HUDEP-2 (cell line): ENCODE measurements around the gene SLC37A3.
A peak's percentile ranks its signal among the peaks of the same experiment; 100 is the strongest.
"Not testable (repeated sequence)": the region's sequence is repeated elsewhere in the genome, so short reads cannot be mapped to it uniquely, and the experiment has no call there.

Source experiments
- DNase-seq, 76 experiments: peaks; one replicate each; lab custom pipeline; 2025; ENCODE audit not compliant: unreplicated experiment in 76 of 76; lab: John Stamatoyannopoulos, UW

The SLC37A3 gene, protein sequence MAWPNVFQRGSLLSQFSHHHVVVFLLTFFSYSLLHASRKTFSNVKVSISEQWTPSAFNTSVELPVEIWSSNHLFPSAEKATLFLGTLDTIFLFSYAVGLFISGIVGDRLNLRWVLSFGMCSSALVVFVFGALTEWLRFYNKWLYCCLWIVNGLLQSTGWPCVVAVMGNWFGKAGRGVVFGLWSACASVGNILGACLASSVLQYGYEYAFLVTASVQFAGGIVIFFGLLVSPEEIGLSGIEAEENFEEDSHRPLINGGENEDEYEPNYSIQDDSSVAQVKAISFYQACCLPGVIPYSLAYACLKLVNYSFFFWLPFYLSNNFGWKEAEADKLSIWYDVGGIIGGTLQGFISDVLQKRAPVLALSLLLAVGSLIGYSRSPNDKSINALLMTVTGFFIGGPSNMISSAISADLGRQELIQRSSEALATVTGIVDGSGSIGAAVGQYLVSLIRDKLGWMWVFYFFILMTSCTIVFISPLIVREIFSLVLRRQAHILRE

DNA sequence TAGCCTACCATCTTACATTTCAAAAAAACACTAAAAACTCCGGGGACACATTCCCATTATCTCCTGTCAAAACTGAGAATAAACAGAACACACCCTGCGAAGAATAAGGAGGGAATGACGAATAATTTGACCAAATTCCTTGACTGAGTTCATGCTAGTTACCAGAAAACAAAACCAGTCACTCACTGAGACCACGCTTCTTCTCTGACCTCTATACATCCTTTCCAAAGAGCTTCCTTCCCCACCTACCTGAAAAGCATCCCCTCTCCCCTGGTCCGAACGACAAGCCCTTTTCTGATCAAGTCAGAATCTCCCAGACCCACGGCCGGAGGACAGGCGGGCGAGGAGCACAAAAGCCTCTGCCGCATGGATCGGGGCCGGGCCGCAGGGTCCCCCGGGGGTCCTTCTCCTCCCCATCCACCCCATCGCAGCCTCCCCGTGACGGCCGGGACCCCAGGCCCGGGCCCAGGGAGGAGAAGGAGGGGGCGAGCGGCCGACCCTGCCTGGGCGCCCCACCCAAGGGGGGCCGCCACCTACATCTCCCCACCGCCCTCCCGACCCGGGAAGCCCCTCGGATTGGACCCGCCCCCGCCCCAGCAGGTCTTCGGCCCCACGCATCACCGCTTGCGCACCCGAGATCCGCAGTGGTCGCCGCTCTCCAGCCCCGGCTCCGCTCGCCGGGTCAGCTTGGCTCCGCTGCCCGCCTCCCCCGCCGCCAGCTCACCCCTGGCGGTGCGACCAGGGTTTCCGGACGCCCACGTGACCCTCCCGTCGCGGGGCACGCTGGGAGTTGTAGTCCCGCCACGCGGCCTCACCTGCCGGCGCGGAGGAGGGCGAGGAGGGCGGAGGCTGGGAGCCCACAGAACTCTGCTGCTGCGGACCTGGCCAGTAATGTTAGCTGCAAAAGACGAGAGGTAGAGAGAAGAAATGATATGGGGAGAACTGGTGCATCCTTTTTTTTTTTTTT is at the start of gene SLC37A3:
Gene SLC37A3 (minus strand): TSS at position 747 of the 967 bp plus-strand sequence. CDS start 16,004 bp downstream, outside the sequence.
- peak in 70 of 76 experiments; percentile 2 to 80 (median 54) for DNase-seq

DNA sequence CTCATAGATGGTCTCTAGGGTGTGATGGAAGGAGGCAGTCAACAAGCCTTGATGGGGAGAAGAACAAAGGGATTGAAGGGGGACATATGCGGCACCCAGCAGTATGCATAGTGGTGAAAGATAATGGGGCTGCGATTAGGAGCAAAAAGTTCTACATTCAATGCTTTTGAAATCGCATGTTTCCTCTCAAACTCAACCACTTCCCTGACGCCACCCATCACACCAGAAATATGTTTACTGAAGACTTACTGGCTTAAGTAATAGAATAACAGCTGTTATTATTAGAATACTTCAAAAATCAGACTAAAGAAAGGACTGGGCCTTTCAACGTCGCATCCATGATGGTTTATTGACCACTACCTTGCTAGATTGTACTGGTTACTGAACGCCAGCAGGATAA is 49.5 kb upstream of the SLC37A3 start:
- DNase-seq: no peak

DNA sequence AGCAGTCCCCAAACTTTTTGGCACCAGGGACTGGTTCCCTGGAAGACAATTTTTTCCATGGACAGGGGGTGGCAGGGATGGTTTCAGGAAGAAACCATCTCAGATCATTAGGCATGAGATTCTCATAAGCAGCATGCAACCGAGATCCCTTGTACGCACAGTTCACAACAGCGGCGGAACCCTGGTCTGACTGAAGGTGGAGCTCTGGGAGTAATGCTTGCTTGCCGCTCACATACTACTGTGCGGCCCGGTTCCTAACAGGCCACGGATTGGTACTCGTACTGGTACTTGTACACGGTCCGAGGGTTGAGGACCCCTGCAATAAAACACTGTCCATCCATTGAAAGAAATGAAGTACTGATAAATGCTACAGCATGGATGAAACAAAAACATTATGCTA is 48.1 kb upstream of the SLC37A3 start:
- no peak for DNase-seq

- no peak for DNase-seq
Observed at GRCh38 chr7:140441519-140441918, 43.2 kb upstream of the SLC37A3 start.

- DNase-seq: no peak
Observed at GRCh38 chr7:140440593-140440992, 42.3 kb upstream of the SLC37A3 start.

DNA sequence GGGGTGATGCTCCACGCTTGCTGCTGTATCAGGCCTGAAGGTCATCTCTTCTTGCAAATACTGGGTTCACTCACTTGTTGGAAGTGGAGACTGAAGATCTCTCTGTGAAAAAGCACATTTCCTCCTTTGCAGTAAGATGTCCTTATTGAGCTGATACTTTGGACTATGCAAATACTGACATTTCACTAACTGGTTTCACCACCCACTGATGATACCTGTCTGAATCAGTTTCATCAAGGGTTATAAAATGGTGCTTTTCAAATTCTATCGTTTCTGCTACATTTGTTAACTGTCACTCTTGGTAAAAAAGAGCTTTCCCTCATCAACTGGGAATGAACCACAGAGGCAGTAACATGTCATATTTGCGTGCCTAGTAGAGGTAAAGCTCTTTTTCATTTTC is 41.0 kb upstream of the SLC37A3 start:
- DNase-seq: no peak

GRCh38 chr7:140435252-140435895 is 37.0 kb upstream of the SLC37A3 start:
- peak in 1 of 76 experiments; percentile 9 for DNase-seq

GRCh38 chr7:140433396-140433795 is 35.1 kb upstream of the SLC37A3 start:
- DNase-seq: no peak

DNA sequence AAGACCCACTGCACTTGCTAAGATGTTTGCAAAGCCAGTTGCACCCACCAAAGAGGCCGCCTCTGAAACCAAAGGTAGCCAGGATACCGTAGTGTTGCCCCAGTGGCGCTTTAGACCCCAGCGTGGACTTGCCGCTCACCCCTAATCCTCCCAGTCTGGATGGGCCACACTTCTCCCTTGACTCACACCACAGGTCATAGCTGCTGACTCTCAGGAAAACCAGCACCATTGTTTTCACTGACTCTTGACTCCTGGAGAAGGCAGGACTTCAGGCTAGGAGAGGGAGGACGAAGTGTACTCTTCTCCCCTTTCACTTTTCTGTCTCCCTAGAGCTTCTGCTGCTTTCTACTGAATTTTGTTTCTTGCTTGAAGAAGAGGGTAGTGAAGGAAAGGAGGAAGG is 27.8 kb upstream of the SLC37A3 start:
- no peak for DNase-seq

GRCh38 chr7:140425718-140426117 is 27.4 kb upstream of the SLC37A3 start:
- DNase-seq: no peak

- DNase-seq: no peak
Observed at GRCh38 chr7:140423501-140423900, 25.2 kb upstream of the SLC37A3 start.

DNA sequence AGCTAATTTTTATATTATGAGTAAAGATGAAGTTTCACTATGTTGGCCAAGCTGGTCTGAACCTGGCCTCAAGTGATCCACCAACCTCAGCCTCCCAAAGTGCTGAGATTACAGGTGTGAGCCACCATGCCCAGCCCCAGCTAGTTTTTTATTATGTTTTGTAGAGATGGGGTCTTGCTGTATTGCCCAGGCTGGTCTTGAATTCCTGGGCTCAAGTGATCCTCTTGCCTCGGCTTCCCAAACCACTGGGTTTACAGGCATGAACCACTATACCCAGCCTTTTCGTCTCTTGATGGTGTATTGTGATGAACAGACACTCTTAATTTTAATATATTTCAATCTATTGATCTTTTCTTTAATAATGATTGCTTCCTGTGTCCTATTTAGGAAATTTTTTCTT is 23.2 kb upstream of the SLC37A3 start:
- DNase-seq: no peak

- no peak for DNase-seq
Observed at GRCh38 chr7:140418653-140419052, 20.3 kb upstream of the SLC37A3 start.

DNA sequence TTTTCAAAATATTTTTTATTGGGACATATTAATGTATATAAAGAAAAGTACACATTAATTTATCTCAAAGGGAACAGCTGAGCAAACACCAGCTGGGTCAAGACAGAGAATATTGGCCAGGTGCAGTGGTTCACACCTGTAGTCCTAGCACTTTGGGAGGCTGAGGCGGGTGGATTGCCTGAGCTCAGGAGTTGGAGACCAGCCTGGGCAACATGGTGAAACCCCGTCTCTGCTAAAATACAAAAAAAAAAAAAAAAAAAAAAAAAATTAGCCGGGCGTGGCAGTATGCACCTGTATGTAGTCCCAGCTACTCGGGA is 19.8 kb upstream of the SLC37A3 start:
- DNase-seq: not testable (repeated sequence)

GRCh38 chr7:140417456-140418155 is 19.3 kb upstream of the SLC37A3 start:
- no peak for DNase-seq

- DNase-seq: no peak
Observed at GRCh38 chr7:140416560-140416959, 18.2 kb upstream of the SLC37A3 start.

DNA sequence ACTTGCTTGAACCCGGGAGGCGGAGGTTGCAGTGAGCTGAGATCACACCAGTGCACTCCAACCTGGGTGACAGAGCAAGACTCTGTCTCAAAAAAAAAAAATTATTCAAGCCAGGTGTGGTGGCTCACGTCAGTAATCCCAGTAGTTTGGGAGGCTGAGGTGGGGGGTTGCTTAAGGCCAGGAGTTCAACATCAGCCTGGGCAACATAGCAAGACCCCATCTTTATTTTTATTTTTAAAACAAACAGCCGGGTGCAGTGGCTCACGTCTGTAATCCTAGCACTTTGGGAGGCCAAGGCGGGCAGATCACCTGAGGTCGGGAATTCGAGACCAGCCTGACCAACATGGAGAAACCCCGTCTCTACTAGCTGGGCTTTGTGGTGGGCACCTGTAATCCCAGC is 17.5 kb upstream of the SLC37A3 start:
- not testable (repeated sequence) for DNase-seq

- no peak for DNase-seq
Observed at GRCh38 chr7:140415361-140415760, 17.0 kb upstream of the SLC37A3 start.

GRCh38 chr7:140404565-140405065 is 6.3 kb upstream of the SLC37A3 start:
- DNase-seq: no peak

GRCh38 chr7:140403878-140404564 is 5.7 kb upstream of the SLC37A3 start, which contains the start of gene RAB19:
TSS of gene RAB19 (plus strand) at chr7:140404058. CDS start at chr7:140407647, 3,589 bp downstream.
- DNase-seq: no peak
